ENCODE measurements around the gene PPP1R3G.

PPP1R3G gene

DNA sequence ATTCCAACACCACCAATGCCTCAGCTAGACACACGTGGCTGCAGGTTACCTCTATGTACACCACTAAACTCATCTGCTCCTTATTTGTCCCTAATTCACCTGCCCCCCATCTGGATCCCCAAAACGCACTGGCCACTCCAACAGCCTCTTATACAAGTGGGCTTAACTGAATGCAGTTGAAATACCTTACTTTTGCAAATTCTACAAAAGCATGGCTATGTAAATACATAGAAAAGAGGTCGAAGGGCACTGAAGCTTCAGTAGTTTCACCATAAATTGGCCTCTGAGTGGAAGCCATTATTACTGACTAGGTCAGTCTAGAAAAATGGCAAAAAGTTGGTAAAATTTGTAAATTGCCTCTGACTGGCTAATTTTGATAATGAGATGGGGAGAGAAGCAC, 11.1 kb upstream of the PPP1R3G start:
- no peak for DNase-seq

- DNase-seq, result no peak
These were observed 8.2 kb upstream of the PPP1R3G start for GRCh38 chr6:5076931-5077330.

DNA sequence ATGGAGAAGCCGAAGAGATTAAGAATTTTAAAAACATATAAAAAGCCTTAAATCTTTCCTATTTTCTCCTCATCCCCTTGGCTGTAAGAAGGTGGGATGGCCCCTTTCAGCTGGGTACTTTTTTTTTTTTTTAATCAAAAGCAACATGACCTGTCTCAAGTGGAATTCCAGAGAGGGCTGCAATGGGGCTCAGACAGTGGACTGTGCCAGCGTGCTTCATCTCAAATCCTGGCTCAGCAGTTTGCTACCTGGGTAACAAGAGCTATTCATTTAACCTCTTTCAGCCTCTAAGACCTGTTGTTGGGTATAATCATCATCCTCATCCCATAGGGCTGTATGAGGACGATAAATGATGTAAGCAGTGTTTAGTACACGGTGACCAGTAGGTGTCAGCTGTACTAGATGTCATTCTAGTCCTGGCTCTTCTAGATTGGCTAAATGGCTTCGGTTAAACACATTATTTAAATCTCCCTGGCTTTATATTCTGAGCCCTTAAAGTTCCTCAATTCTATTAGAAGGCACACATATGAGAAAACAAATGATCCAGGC, 6.9 kb upstream of the PPP1R3G start:
- DNase-seq, result no peak

- no peak for DNase-seq
These were observed 5.4 kb upstream of the PPP1R3G start for GRCh38 chr6:5079692-5080091.

DNA sequence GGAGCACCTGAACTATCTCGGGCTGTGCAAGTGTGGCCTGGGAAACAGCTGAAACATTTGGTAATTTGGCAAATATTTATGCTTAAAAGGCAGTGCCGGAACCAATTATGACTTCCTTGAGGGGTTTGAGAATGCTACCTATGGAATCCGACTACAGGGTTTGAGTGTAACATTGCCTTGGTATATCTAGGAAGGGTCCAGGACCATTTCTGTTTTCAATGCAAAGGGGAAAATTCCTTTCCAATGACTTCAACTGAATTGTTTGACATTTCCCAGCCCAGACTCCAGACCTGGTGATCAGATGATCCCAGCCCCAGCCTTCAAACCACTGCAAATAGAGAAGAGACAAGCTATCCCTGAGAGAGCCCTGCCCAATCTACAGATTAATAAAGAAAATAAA, 4.6 kb upstream of the PPP1R3G start:
- no peak for DNase-seq

DNA sequence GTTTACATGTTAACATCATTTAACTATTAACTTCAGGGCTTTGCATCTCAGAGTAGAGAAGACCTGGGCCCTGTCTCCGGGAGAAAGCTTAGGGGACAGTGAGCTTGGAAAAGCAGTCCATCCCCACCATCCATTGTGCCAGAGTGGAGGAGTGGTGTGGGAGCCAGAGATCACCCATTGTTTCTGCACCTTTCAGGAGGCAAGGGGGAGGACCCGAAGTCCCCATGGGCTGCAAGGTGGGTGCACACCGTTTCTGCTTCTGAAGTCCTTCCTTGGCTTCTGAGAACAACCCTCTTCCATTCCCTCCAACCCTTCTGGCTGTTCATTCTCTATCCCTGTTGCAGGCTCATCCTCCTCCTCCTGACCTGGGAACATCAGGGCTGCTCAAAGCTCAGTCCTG, 4.0 kb upstream of the PPP1R3G start:
- DNase-seq, result no peak

- no peak for DNase-seq
These were observed 3.2 kb upstream of the PPP1R3G start for GRCh38 chr6:5081955-5082354.

DNA sequence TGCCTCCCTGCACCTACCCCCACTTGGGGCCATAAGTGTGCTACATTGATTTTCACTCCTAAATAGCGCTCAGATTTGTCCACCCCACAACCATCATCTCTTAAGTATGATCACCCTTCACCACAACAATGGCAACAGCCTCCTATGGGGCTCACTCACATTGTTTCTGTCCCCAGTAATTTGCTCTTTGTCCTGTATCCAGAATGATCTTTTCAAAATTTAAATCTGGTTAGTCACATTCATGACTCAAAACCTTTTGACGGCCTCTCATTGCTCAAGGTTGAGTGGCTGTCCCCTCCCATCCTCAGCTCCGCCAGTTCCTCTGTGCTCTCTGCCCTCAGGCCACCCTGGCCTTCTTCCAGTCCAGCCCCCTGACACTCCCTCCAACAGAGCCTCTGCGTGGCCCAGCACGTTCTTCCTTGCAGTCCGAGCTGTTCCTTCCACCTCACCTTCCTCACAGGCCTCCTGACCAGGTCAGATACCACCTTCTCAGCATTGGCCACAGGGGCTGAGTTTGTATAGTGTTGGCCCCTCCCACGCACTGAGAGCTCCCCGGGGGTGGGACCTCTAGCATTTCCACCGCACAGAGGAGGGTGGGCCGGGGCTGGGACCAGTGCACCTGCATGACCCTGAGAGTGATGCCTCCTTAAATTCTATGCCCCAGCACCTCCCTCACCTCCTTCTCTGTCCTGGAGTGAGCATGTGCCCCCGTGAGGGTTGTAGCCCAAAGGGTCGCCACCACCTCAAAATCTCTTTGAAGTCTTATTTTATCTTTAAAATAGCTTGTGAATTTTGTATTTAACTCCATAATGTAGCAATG, 2.4 kb upstream of the PPP1R3G start:
- no peak for DNase-seq

DNA sequence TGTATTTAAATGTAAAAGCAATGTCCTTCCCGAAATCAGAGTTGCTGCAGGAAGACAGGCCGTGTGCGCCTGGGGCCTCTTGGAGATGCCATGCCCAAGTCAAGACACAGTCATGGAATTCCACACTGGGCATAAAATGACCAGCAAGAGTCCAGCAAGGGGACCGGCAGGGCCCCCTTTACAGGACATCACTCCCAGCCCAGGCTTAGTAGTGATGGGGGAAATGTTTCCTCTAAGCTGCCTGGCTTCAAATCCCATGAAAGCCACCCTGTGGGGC, 1.9 kb upstream of the PPP1R3G start:
- no peak for DNase-seq

DNA sequence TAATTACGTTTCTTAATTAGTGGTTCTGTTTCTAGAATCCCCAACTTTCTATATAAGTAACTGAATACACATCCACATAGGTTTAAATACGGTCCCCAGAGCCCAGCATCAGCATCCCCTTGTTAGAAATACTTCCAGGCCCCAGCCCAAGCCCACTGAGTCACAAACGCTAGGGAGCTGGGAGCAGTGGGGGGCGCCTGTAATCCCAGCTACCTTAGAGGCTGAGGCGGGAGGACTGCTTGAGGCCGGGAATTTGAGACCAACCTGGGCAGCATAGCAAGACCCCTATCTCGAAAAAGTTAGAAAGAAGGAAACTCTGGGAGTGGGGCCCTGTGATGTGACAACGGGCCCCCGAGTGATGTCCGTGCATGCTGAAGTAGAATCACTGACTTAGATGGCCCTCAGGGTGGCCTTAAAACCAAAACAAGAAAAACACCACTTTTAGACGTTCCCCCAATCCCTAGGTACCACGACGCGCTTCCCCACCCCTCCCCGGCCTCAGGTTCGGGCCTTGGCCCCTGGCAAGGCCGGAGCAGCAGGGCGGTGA, 1.3 kb upstream of the PPP1R3G start:
- no peak for DNase-seq

GRCh38 chr6:5084360-5084780, 771 bp upstream of the PPP1R3G start:
- no peak for DNase-seq

GRCh38 chr6:5085648-5086293, 630 bp downstream of the PPP1R3G start:
- peak; percentile 20 for DNase-seq

DNA sequence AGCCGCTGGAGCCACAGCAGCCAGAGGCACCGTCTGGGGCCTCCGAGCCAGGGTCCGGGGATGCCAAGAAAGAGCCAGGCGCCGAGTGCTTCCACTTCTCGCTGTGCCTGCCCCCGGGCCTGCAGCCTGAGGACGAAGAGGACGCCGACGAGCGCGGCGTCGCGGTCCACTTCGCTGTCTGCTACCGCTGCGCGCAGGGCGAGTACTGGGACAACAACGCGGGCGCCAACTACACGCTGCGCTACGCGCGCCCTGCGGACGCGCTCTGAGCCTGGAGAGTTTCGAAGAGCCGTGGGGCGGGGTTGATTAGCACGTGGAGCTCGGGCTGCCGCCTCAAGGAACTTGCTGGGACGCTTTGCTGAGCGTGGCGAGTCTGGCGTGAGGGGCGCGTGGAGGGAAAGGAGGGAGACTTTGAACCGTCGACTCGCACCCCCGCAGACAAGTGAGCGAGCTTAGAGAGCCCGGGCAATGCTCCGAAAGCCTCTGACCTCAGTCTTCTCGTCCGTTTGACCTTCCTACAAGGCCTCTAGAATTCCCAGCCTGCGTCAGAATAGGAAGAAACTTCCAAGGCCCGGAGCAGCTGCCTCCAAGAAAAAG, 1.3 kb downstream of the PPP1R3G start:
- DNase-seq, result no peak

DNA sequence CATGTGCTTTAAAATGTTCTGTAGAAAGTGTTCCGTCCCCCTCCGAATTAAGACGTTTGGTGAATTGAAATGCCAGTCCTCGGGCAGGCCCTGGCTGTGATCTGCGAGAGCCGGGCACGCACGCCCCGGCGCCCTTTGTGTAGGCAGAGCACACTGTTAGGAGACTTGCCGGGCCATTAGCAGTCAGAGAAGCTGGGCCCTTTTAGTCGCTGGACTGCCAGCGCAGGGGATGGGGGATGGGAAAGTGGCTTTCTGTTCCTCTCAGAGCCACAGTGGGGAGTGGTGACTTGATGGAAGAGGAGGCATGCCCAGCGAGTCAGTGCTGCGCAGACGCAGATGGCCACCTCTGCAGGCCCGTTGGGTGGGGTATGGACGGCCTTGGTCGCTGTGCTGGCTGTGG, 2.2 kb downstream of the PPP1R3G start:
- no peak for DNase-seq

DNA sequence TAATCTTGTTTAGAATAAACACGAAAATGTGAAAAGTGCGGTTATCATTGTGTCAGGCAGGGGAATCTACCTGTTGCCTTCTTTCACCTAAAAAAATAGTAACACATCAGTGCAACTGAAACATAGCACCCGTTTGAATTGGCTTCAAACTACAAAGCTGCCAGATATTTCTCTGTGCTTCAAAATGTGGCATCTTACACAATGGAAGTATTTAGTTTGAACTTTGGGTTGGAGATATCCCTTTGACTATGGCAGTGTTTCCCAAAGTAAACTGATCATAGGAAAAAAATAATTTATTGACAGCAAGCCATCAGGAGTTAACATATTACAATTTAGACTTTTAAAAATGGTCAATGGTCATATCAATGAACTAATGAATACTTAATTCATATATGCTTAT, 3.6 kb downstream of the PPP1R3G start:
- no peak for DNase-seq

DNA sequence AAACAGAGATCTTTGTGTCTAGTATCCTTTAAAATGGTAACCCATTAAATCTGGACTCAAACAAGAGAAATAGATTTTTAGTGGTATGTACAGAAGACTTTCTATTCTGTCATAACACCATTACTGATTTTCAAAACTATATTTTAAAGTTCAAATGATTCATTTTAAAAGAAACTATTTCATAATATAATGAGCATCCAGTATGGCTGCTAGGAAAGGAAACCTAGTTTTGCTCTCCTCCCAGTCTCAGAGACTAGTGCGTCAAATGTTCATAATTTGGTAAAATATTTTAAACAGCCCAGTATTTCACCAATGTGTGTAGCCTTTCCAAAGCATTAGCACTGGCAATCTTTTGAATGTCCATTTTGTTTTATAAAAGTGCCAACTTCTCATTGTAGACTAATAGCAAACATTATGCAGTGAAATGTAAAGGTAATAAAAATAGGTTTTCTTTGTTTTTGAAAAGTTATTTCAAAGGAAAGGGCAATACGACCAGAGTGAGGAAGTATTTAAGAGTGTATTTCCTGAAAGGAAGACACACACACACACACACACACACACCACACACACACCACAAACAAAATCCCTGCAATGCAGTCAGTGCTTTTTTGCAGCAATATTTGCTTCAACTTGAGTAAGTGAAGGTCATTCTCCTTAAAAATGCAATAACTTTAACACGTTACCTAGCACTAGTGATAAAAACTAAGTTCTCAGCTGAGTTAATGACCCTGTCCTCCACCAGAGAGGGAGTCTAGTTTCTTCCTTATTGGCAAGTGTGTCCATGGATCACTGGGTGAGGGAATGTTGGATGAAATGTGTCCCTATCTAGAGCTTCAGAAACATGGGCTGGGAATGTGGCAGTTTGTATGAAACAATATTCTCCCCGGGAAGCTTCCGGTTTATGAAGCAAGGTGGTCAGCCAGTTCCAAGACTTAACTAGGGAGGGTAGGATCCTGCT, 4.6 kb downstream of the PPP1R3G start:
- DNase-seq, result no peak

DNA sequence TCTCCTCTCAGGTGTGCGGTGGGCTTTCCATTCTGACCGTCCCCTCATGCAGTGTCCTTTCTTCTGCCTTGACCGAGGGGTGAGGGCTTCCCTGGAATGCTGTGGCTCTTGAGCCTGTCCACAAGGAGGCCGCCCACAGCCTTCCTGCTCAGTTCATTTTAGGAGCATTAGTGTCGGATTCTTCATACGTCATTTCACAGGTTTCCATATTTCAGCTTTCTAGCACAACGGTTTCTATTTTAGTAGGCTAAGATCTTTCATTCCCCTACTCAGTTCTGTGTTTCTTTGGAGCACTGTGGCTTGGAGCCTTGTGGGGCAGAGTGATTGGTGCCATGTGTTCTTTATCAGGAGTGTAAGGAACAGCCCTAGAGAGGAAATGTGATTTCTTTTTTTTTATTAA, 5.5 kb downstream of the PPP1R3G start:
- no peak for DNase-seq

DNA sequence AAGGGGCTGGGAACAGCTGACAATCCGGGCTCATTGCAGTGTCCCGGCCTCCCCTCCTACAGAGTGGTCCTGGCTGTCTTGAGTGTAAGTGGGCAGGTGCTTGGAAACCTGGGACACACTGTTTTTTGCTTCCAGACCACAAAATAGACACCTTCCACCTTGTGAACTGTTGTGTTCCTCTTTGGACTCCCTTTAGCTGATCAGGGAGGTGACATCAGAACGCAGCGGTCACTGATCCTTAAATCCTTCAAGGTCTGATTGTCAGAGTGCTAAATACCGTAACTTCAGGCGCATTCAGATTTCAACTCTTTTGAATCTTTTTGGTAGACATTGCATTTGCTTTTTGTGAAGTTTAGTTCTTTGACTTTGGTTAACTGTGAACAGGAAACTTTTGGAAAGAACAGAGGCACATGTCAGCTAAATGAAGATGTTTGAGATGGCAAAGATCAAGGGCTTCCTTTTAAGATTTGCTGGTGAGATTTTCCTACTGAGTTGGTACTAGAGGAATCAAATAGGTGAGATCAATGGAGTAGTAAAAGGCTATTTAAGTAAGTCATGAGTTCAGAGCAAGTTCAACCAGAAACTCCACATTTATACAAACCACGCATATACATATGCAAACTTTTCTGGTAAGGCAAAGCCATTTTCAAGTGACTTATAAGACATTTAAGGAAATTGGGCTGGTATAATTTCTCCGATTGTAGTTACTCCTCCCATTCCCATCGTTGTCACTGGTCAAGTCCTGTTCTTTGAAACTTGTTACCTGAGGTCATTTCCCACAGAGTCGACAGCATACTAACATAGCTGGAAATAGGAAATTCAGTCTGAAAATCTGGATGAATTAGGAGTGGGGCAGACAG, 6.3 kb downstream of the PPP1R3G start:
- DNase-seq, result no peak

DNA sequence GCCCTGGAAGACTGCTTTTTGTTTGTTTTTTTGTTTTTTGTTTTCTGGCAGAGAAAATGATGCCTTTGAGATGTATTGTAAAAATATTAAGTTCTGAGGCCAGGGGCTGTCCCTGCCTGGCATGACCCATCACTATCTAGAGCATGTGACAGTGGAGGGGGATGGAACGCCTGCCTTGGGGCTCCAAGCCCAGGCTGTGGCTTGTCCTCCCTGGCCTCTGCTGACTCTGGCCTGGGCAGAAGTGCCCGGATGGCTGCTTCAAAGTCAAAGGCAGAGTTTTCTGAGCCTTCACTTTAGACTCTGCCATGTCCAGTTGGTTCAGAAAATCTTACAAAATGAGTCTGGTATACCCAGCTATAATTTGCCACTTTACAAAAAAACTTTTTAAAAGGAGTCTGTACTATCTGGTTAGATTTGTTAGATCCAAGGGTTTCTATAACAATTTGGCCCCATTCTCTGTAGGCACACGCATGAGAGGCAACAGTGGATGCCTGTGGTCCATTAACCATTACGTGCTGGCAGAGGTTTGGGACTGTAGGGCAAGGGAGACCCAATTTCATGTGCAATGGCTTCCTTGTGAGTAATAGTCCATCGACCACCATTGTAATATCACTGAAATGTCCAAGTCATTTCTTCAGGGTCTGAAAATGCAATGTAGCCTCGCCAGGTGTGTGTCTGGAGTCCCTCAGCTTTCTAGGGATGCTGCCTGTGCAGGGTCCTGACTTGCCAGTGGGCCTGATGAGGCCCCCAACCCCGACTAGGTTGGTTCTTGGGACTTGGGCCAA, 8.3 kb downstream of the PPP1R3G start:
- no peak for DNase-seq

GRCh38 chr6:5094327-5094726, 9.2 kb downstream of the PPP1R3G start:
- no peak for DNase-seq

GRCh38 chr6:5095236-5095635, 10.1 kb downstream of the PPP1R3G start:
- no peak for DNase-seq
